HEK293T (cell line): Measurements from ENCODE around the gene BMP4.

Source experiments
- BHLHE40 ChIP-seq: fragments of 450-650 bp; IDR thresholded peaks from 2 replicates; pipeline ENCODE4 v1.6.1; 2016; ENCODE audit warnings: mild to moderate bottlenecking, moderate library complexity, borderline replicate concordance
- FOXA1 ChIP-seq: fragments of 450-650 bp; IDR thresholded peaks from 2 replicates; pipeline ENCODE4 v1.6.1; 2016; ENCODE audit warnings: mild to moderate bottlenecking
- FOXM1 ChIP-seq: fragments of 450-650 bp; IDR thresholded peaks from 2 replicates; pipeline ENCODE4 v1.6.1; 2017; ENCODE audit warnings: mild to moderate bottlenecking, borderline replicate concordance
- L3MBTL2 ChIP-seq: fragments of 450-650 bp; conservative IDR thresholded peaks from 2 replicates; pipeline ENCODE4 v1.6.1; 2016; ENCODE audit warnings: mild to moderate bottlenecking
- NFRKB ChIP-seq: fragments of 450-650 bp; IDR thresholded peaks from 2 replicates; pipeline ENCODE4 v1.6.1; 2016; ENCODE audit warnings: mild to moderate bottlenecking, moderate library complexity
- SP1 ChIP-seq: fragments of 450-650 bp; IDR thresholded peaks from 2 replicates; pipeline ENCODE4 v1.6.1; 2017
- SUZ12 ChIP-seq: fragments of 450-650 bp; IDR thresholded peaks from 2 replicates; pipeline ENCODE4 v1.6.1; 2016; ENCODE audit warnings: mild to moderate bottlenecking
- TARDBP ChIP-seq: fragments of 450-650 bp; IDR thresholded peaks from 2 replicates; pipeline ENCODE4 v1.6.1; 2016
- ZNF384 ChIP-seq: fragments of 450-650 bp; IDR thresholded peaks from 2 replicates; pipeline ENCODE4 v1.6.1; 2016

GRCh38 chr14:53900499-53900898 is 56.1 kb downstream of the BMP4 start:
- TF ChIP-seq L3MBTL2 (no peak), BHLHE40 (no peak), FOXM1 (no peak), FOXA1 (no peak), ZNF384 (no peak), SUZ12 (no peak), NFRKB (no peak), SP1 (no peak), TARDBP (no peak)
